HG02970 (cell line): ENCODE results near the gene S1PR3.

Experiments used
- ATAC-seq: cut with Tn5 transposase; IDR thresholded peaks from one replicate; pipeline ENCODE4 v1.9.1; 2021; ENCODE audit warnings: mild to moderate bottlenecking, moderate library complexity, moderate number of reproducible peaks; ENCODE audit not compliant: unreplicated experiment, low FRiP score

Gene S1PR3

GRCh38 chr9:88988796-88989641, 2.2 kb upstream of the S1PR3 start:
- ATAC-seq, result no peak

- ATAC-seq, result no peak
Observed at GRCh38 chr9:88990041-88990728, 1.1 kb upstream of the S1PR3 start.

GRCh38 chr9:88990729-88991065, 571 bp upstream of the S1PR3 start:
- no peak for ATAC-seq

GRCh38 chr9:88992556-88992955, 1.3 kb downstream of the S1PR3 start:
- no peak for ATAC-seq

- ATAC-seq, result no peak
Observed at GRCh38 chr9:88993327-88993726, 2.1 kb downstream of the S1PR3 start.

GRCh38 chr9:88993871-88994460, 2.7 kb downstream of the S1PR3 start:
- ATAC-seq, result no peak

GRCh38 chr9:88994469-88995199, 3.4 kb downstream of the S1PR3 start:
- no peak for ATAC-seq

GRCh38 chr9:88995200-88995577, 3.9 kb downstream of the S1PR3 start:
- no peak for ATAC-seq

- no peak for ATAC-seq
Observed at GRCh38 chr9:88995627-88996026, 4.4 kb downstream of the S1PR3 start.

- no peak for ATAC-seq
Observed at GRCh38 chr9:88996046-88996920, 5.0 kb downstream of the S1PR3 start.

- no peak for ATAC-seq
Observed at GRCh38 chr9:88996921-88997235, 5.6 kb downstream of the S1PR3 start.

GRCh38 chr9:88997646-88998045, 6.4 kb downstream of the S1PR3 start:
- ATAC-seq, result no peak

- no peak for ATAC-seq
Observed at GRCh38 chr9:88998503-88998902, 7.2 kb downstream of the S1PR3 start.

GRCh38 chr9:88998911-88999310, 7.6 kb downstream of the S1PR3 start:
- ATAC-seq, result no peak

GRCh38 chr9:89000371-89000781, 9.1 kb downstream of the S1PR3 start:
- ATAC-seq, result no peak

- no peak for ATAC-seq
Observed at GRCh38 chr9:89000973-89001916, 10.0 kb downstream of the S1PR3 start.

- no peak for ATAC-seq
Observed at GRCh38 chr9:89001917-89002540, 10.8 kb downstream of the S1PR3 start.

GRCh38 chr9:89002987-89003386, 11.7 kb downstream of the S1PR3 start:
- no peak for ATAC-seq

GRCh38 chr9:89005323-89005722, 14.1 kb downstream of the S1PR3 start:
- no peak for ATAC-seq
